Myocyte (in vitro differentiated cells): ENCODE measurements around the gene CD9. TPM values are rescaled to one million over a fixed set of nuclear protein-coding genes. Genes with fewer than 3 reads are reported as not detected.
A peak's percentile ranks its signal among the peaks of the same experiment; 100 is the strongest.
"Not testable (repeated sequence)": the region's sequence is repeated elsewhere in the genome, so short reads cannot be mapped to it uniquely, and the experiment has no call there.

Experiments used
- DNase-seq: peaks from one replicate; pipeline ENCODE4 v3.0.0-alpha.2; 2012; ENCODE audit warnings: low read depth
- polyA plus RNA-seq: library from polyadenylated mRNA; unstranded; fragments of >200 nt; gene quantifications from one replicate; pipeline ENCODE4 v1.2.1, GENCODE V29; 2012; ENCODE audit warnings: missing spikeins
- total RNA-seq: library from RNA; depleted of rRNA; stranded (reverse); fragments of >200 nt; gene quantifications from 2 replicates; pipeline ENCODE4 v1.2.3, GENCODE V29; 2014

CD9 gene, protein sequence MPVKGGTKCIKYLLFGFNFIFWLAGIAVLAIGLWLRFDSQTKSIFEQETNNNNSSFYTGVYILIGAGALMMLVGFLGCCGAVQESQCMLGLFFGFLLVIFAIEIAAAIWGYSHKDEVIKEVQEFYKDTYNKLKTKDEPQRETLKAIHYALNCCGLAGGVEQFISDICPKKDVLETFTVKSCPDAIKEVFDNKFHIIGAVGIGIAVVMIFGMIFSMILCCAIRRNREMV
- 16.4 and 22.7 TPM in 2 replicates for total RNA-seq
- 35.3 TPM for polyA plus RNA-seq

DNA sequence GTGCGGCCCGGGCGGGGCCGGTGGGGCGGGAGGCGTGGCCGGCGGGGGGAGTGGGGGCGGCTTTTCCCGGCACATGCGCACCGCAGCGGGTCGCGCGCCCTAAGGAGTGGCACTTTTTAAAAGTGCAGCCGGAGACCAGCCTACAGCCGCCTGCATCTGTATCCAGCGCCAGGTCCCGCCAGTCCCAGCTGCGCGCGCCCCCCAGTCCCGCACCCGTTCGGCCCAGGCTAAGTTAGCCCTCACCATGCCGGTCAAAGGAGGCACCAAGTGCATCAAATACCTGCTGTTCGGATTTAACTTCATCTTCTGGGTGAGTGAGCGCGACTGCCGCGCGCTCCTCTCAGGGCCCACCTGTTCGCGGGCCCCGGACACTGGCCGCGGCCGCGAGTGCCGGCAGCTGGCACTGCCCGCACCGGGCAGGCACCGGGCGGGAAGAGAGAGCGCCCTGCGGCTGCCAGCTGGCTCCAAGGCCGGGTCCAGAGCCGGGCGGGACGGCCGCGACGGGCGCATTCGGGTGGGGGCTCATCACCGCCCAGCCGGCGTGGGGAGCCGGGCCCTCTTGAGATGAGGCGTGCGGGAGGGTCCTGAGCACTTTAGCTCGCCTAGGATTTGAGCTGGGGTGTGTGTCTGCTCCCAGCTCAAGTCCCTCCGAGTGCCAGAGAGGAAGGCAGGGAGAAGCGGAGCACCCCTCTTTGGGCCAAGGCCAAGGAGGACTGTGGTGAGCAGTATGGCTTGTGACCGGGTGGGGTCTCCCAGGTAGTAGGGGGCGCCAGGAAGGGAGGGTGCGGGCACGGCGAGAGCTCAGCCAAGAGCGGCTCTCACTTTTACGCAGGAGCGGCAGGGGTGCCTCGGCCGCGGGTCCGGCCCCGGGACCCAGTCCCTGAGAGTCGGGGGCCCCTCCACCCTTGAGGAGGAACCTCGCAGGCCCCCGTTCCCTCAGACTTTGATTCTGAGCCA lies at the start of gene CD9:
TSS of gene CD9 (plus strand) at position 145 of the 957 bp plus-strand sequence. CDS start at position 245, 100 bp downstream.
- peak; percentile 75 for DNase-seq

DNA sequence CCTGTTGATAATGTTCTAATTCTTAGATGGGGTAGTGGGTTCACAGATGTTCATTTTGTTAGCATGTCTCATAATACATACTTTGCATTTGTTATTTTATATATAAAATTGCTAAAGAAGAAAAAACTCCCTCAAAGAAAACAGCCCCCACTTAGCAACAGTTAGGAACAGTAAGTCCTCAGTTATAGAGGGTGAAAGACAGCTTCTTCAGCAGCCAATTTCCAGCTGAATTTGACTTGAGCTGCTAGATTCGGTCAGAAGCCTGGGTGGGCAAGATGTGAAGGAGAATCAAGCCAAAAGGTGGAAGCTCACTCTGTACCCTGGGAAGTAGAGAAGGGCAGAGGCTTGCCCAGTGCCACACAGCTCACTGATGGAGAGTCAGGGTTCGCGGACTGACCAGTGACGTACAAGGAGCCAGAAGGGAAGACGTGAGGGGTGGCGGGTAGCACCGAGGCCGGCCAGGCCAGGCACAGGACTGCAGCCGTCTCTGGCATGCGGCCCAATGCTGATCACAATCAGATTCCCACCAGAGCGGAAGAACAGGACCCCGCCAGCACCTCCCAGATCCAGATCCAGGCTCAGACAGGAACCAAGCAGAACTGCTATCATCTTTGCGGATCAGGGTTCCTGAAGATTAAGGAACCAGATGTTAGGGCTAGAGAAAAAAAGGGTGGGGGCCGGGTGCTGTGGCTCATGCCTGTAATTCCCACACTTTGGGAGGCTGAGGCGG lies 45.3 kb upstream of the CD9 start:
- DNase-seq: no peak

DNA sequence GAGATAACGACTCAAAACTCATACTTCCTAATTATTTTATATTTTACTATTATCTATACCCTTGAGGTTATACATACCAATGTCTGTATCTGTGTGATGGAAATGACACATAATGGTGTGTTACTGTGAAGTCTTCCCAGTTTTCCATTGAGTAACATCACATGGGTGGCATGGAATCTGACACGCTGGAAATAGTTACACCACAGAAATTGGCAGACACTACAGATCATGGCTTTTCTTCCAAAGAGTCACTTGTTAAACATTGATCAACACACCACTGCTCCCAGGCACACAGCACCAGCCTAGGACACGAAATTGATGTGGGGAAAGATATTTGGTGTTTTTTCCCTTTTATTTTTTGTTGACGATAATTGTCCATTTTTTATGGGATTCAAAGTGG lies 42.7 kb upstream of the CD9 start:
- DNase-seq: no peak

DNA sequence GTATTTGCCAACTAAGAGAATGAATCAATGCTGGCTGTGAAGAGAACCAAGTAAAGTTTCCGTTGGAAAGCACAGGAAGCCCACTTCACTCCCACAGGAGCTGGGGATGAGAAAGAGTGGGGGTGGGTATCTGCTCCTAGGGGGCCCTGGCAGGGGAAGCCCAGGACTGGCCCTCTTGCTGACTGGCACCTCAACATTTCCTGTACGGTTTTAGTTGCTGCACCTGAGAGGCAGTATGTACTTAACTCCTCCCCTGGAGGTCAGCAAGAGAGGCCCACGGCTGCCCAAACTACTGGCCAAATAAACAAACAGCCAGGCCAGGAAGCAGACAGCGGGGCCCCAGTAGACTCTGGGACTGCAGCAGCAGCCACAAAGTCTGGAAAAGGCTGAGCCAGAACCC lies 41.9 kb upstream of the CD9 start:
- DNase-seq: no peak

DNA sequence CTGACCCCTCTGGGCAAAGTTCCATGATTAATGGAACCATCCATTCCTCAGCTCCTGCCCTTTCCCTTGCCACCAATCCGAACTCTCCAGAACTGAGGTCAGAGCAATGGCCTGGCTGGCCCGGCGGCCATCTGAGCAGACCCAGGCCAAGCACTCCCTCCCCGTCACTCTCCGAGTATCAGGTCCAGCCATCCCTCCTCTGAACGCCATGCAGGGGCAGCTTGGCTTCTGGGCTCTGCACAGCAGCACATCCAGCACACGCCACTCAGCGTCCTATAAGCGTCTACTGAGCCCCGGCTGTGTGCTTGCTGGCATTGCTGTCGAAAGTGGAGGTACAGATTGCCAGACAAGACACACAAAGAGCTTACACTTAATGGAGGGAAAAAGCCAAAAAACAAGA lies 41.5 kb upstream of the CD9 start:
- DNase-seq: no peak

DNA sequence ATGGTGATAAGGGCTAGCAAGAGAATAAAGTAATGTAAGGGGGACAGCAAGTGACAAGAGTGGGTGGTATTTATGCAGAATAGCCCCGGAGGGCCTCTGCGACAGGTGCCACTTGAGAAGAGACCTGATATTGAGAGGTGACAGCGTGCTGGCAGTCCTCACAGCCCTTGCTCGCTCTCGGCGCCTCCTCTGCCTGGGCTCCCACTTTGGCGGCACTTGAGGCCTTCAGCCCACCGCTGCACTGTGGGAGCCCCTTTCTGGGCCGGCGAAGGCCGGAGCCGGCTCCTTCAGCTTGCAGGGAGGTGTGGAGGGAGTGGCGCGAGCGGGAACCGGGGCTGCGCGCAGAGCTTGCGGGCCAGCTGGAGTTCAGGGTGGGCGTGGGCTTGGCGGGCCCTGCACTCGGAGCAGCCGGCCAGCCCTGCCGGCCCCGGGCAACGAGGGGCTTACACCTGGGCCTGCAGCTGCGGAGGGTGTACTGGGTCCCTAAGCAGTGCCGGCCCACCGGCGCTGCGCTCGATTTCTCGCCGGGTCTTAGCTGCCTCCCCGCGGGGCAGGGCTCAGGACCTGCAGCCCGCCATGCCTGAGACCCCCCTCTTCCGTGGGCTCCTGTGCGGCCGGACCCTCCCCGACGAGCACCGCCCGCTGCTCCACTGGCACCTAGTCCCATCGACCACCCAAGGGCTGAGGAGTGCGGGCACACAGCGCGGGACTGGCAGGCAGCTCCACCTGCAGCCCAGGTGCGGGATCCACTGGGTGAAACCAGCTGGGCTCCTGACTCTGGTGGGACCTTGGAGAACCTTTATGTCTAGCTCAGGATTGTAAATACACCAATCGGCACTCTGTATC lies 40.8 kb upstream of the CD9 start:
- DNase-seq: not testable (repeated sequence)

DNA sequence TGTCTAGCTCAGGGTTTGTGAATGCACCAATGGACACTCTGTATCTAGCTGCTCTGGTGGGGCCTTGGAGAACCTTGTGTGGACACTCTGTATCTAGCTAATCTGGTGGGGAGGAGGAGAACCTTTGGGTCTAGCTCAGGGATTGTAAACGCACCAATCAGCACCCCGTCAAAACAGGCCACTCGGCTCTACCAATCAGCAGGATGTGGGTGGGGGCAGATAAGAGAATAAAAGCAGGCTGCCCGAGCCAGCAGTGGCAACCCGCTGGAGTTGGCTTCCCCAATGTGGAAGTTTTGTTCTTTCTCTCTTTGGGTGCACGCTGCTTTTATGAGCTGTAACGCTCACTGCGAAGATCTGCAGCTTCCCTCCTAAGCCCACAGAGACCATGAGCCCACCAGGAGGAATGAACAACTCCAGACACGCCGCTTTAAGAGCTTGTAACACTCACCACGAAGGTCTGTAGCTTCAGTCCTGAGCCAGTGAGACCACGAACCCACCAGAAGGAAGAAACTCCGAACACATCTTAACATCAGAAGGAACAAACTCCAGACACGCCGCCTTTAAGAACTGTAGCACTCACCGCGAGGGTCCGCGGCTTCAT lies 40.1 kb upstream of the CD9 start:
- not testable (repeated sequence) for DNase-seq

DNA sequence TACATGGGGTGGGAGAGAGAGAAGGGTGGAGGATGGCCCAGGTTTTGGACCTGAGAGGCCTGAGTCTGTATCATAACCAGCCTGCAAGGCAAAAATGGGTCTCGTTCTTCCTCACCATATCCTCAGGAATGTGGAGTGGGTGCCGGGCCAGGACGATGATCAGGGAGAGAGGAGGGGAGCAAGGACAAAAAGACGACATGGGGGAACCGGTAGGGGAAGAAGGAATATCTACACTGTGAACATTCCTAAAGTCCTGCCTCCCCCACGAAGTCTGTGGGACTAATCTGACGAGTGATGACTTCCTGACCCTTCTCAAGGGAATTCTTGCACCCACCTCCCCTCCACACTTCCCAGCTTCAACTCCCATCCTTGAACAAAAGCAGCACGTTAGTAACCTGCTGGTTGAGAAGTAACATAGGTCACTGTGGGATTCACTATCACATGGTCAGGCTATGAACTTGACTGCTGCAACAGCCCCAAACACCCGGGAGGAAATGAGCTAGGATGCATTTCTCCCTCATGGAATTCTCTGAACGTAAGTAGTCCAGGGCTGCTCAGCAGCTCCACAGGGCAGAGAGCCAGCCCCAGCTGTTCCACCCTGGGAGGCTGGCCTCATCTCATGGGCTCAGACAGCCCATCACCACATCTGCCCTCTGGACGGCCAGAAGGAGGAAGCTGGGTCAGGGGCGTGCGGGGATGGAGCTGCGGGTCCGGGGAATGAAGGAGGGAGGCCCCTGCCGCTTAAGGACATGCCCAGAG lies 38.9 kb upstream of the CD9 start:
- DNase-seq: peak; percentile 31

DNA sequence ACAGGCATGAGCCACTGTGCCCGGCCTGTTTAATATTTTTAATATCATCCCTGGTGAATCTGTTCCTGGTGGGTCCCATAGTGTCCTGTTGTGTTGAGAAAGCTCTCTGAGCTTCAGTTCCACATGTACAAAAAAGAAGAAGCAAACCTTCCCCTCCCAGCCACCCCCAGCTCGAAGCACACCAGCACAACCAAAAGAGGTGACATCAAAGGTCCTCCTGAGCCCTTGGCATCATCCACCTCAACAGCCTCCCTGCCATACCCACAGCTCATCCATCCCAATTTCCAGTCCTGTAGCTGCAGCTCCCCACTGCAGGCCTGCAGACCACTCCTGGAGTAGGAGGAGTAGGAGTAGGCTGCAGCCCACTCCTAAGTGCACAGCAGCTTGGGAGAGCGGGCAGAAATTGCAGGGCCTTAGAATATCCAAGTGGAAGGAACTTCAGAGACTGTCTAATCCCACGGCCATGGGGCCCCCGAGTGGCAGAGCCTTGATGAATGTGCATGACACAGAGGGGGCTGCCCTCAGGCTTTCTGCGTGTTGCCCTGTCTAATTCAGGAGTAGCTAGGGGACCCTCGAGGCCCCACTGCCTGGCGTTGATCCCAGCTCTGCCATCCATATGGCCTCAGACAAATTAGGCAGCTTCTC lies 36.7 kb upstream of the CD9 start:
- no peak for DNase-seq

DNA sequence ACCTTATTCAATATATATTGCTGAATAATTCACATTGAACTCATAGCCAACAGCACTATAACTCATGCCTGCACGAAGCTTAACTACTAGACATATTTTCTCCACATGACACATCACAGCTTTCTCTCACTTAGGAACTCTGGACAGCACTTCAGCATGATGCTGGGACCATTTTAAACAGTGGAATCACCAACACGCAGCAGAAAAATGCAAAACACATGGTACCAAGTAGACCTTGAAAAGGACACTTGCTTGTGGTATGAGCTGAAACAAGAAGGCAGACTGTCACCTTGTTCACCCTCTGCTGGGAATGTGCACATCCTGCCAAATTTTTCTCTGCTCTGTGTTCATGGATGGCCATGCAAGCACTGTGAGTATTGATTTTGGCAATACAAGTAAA lies 34.8 kb upstream of the CD9 start:
- DNase-seq: no peak

DNA sequence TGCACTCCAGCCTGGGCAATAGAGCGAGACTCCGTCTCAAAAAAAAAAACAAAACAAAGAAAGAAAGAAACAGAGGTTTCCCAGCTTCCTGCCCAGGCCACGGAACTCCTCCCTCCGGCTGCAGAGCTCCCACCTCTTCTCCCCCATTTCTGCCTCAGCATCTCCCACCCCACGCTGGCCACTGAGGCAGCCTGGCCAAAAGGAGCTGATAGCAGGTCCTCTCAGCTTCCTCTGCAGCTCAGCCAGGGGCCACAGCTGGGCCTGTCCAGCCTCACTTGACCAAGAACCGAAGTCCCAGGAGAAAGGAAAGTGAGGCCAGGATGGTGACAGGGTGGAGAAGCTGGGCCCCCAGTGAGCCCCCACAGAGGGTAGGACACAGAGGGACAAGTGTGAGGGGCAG lies 33.4 kb upstream of the CD9 start:
- DNase-seq: no peak

DNA sequence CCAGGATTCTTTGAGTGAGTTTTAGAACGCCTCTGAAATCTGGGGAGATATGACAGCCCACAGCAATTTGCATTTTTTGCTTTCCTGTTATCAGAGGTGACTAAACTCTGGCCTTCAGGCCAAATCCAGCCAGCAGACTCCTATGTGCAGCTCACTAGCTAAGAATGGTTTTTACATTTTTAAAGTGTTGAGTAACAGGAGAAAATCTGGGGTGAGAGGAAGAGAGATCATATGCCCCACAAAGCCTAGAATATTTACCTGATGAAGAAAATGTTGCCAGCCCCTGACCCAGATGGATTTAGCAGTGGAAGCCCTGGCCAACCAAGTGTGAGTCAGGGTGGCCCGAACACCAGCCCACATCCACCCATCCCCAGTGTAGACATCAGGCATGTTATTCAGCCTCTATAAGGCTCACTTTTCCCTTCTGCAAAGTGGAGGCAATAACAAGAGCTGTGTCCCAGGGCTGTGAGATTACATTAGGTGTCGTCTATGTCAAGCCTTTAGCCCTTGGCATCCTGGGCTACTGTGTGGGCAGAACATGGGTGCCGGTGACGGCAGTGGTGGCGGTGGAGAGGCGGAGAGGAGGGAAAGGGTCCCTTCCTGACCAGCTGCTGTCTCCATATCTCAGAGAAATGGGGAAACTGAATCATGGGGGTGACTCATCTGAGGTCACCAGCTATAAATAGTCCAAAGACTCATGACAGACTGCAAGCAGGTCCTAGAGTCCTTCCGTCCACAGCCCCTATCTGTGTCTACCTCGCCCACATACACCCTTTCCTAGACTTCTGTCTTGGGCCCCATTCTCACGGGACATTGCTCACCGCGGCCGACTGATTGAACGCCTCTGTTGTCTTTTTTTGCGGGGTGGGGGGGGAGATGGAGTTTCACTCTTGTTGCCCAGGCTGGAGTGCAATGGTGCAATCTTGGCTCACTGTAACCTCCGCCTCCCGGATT lies 32.6 kb upstream of the CD9 start:
- peak; percentile 98 for DNase-seq

DNA sequence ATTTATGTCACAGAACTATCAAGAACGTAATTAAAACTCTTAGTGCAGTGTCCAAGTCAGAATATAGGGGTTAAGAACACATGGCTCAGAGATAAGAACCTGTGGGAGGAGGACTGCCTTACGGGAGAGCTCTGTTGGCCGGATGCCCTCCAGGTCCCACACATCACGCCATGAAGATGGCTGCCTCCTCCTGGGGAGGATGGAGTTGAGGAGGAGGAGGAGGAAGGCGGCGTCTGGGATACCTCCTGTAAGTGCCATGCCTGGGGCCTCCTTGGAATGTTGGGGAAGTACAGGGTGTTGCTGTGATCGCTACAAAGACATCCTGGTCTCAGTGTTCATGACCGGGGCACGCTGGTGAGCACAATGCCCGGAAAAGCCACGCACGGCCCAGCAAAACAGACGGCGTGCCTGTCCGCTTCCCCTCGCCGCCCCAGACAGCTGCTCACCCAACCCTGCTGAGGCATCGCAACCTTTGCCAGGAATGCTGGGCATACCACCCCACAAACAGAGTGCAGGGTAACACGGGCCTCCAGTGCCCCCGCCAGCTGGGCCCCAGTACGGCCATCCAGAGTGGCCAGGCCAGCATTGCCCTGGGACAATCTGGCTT lies 28.7 kb upstream of the CD9 start:
- peak; percentile 41 for DNase-seq

DNA sequence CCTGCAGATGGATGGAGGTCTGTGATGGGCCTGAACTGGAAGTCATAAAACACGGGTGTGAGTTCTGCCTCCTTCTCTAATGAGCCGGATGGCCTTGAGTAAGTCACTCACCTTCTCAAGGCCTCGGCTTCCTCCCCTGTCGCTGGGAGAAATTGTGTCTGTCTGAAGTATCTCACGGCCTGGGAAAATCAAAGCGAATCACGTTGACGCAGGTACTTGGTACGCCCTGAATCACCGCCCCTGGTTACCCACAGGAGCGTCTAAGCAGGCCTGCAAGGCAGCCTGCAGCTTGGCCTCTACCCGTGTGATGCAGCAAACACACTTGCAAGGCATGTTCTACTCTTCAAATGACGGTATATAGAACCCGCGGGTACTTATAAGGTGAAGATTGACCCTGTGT lies 28.1 kb upstream of the CD9 start:
- DNase-seq: no peak

DNA sequence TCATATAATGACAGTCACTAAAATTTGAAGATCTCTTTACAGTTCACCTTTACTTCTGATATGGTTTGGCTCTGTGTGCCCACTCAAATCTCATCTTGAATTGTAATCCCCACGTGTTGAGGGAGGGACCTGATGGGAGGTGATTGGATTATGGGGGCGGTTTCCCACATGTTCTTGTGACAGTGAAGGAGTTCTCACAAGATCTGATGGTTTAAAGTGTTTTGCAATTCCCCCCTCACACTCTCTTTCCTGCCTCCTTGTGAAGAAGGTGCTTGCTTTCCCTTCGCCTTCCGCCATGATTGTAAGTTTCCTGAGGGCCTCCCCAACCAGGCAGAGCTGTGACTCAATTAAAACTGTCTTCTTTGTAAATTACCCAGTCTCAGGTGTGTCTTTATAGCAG lies 27.3 kb upstream of the CD9 start:
- no peak for DNase-seq

DNA sequence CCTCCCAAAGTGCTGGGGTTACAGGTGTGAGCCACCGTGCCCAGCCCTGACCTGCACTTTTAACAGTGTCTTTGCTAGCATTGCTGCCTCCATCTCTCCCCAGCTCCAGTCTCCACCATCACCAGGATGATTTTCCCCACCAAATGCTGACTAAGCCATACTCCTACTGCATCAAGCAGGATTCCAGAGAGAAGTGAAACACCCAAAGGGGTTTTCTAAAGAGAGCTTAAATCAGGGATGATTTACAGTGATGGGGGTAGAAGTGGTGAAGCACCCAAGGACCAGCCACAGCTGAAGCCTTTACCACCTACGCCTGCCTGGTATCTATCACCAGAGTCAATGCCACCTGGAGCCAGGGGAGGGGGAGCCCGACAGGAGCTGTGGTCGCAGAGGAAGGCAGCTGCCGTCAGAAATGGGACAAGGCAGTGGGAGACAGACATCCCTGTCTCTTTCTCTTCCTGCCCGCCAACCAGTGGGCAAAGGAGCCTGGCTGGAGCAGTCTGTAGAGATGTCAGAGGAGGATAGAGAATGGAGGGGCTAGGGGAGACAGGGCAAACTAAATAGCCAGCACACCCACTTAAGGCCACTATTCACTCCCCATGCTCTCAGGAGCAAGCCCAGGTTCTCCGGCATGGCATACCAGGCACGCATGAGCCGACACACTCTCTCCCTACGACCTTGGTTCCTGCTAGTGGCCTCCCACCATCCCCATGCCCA lies 22.4 kb upstream of the CD9 start:
- no peak for DNase-seq
